Activated CD8-positive, alpha-beta memory T cell treated with anti-CD3 and anti-CD28 coated beads, Interleukin-2, amount 50 U/mL, for 24 hours (primary cell): Measurements from ENCODE around the gene SLC7A8.
A peak's percentile ranks its signal among the peaks of the same experiment; 100 is the strongest.
"Not testable (repeated sequence)": the region's sequence is repeated elsewhere in the genome, so short reads cannot be mapped to it uniquely, and the experiment has no call there.

Source experiments
- DNase-seq: peaks from one replicate; pipeline ENCODE4 v3.0.0-alpha.2; 2020; ENCODE audit errors: extremely low read depth

SLC7A8 gene

GRCh38 chr14:23114120-23114458, 69.4 kb downstream of the SLC7A8 start:
- DNase-seq, result no peak

- DNase-seq, result no peak
These were observed 69.9 kb downstream of the SLC7A8 start for GRCh38 chr14:23113431-23114119.

- no peak for DNase-seq
These were observed 70.9 kb downstream of the SLC7A8 start for GRCh38 chr14:23112359-23113178.

- DNase-seq, result no peak
These were observed 72.7 kb downstream of the SLC7A8 start for GRCh38 chr14:23110579-23111365.

GRCh38 chr14:23109769-23110168, 73.7 kb downstream of the SLC7A8 start:
- DNase-seq, result no peak

- DNase-seq, result not testable (repeated sequence)
These were observed 75.3 kb downstream of the SLC7A8 start for GRCh38 chr14:23108169-23108568.

GRCh38 chr14:23107620-23108019, 75.8 kb downstream of the SLC7A8 start:
- DNase-seq, result not testable (repeated sequence)

- no peak for DNase-seq
These were observed 76.8 kb downstream of the SLC7A8 start for GRCh38 chr14:23106747-23107045.

- no peak for DNase-seq
These were observed 78.1 kb downstream of the SLC7A8 start for GRCh38 chr14:23105348-23105824.

- DNase-seq, result no peak
These were observed 78.7 kb downstream of the SLC7A8 start, which contains the start of gene CIROP for GRCh38 chr14:23104591-23105347. CIROP (minus strand) TSS chr14:23104989; CDS start chr14:23104920, 69 bp downstream.

GRCh38 chr14:23104070-23104590, 79.3 kb downstream of the SLC7A8 start:
- DNase-seq, result no peak

GRCh38 chr14:23103581-23103980, 79.9 kb downstream of the SLC7A8 start:
- no peak for DNase-seq

GRCh38 chr14:23102801-23103200, 80.7 kb downstream of the SLC7A8 start:
- DNase-seq, result no peak

GRCh38 chr14:23101986-23102625, 81.4 kb downstream of the SLC7A8 start:
- DNase-seq, result no peak

GRCh38 chr14:23101213-23101970, 82.1 kb downstream of the SLC7A8 start:
- DNase-seq, result no peak

- DNase-seq, result no peak
These were observed 84.1 kb downstream of the SLC7A8 start for GRCh38 chr14:23099212-23099861.

- DNase-seq, result no peak
These were observed 85.7 kb downstream of the SLC7A8 start for GRCh38 chr14:23097786-23098185.

- DNase-seq, result peak; percentile 99
These were observed 88.0 kb downstream of the SLC7A8 start, which contains the start of gene C14orf119 for GRCh38 chr14:23095196-23096108. C14orf119 (plus strand) TSS chr14:23095505; CDS start chr14:23097659, 2,154 bp downstream.
